Stimulated activated effector memory CD8-positive, alpha-beta T cell treated with anti-CD3 and anti-CD28 coated beads, Interleukin-12 subunit alpha, Interleukin-12 subunit beta, amount 100 ng/mL, for 72 hours (primary cell): Measurements from ENCODE around the gene EXOC6B.

ENCODE experiments used
- ATAC-seq: fragments of 150-1000 bp; cut with Tn5 transposase; 2 replicates; pipeline ENCODE4 v1.10.0; 2021
- DNase-seq, 2 donors: peaks; one replicate each; pipeline ENCODE4 v3.0.0; 2021 to 2022; ENCODE audit warnings: low spot score in 2 of 2
- H3K27ac Mint-ChIP-seq: one replicate; pipeline ENCODE4 v1.8.0; 2022; ENCODE audit warnings: mild to moderate bottlenecking, mixed read lengths
- H3K36me3 Mint-ChIP-seq: one replicate; pipeline ENCODE4 v1.8.0; 2022; ENCODE audit warnings: mild to moderate bottlenecking, mixed read lengths
- H3K4me1 Mint-ChIP-seq: one replicate; pipeline ENCODE4 v1.8.0; 2022; ENCODE audit warnings: mixed read lengths
- H3K4me3 Mint-ChIP-seq: one replicate; pipeline ENCODE4 v1.8.0; 2022; ENCODE audit warnings: mild to moderate bottlenecking, mixed read lengths
- H3K9me3 Mint-ChIP-seq: one replicate; pipeline ENCODE4 v1.8.0; 2022; ENCODE audit warnings: mixed read lengths

The EXOC6B gene

GRCh38 chr2:72745679-72746368 lies 80.0 kb downstream of the EXOC6B start:
- no peak overlapping the region for H3K4me3 Mint-ChIP-seq
- no peaks in the 10 kb centered on the region for H3K36me3 Mint-ChIP-seq
- H3K27ac Mint-ChIP-seq = no peak overlapping the region
- ATAC-seq (no peak), DNase-seq (no peak)
- no peaks in the 10 kb centered on the region for H3K9me3 Mint-ChIP-seq
- H3K4me1 Mint-ChIP-seq = no peaks in the 10 kb centered on the region

- ATAC-seq (no peak), DNase-seq (no peak)
- H3K36me3 Mint-ChIP-seq = no peaks in the 10 kb centered on the region
- H3K27ac Mint-ChIP-seq = no peak overlapping the region
- H3K4me3 Mint-ChIP-seq = no peak overlapping the region
- H3K4me1 Mint-ChIP-seq = no peaks in the 10 kb centered on the region
- H3K9me3 Mint-ChIP-seq = no peaks in the 10 kb centered on the region
These were observed 81.8 kb downstream of the EXOC6B start for GRCh38 chr2:72744049-72744448.

- ATAC-seq (no peak), DNase-seq (no peak)
- no peak overlapping the region for H3K27ac Mint-ChIP-seq
- H3K4me1 Mint-ChIP-seq = no peaks in the 10 kb centered on the region
- no peaks in the 10 kb centered on the region for H3K36me3 Mint-ChIP-seq
- H3K4me3 Mint-ChIP-seq = no peak overlapping the region
- no peaks in the 10 kb centered on the region for H3K9me3 Mint-ChIP-seq
These were observed 82.4 kb downstream of the EXOC6B start for GRCh38 chr2:72743481-72743880.

GRCh38 chr2:72738096-72738495 lies 87.7 kb downstream of the EXOC6B start:
- Mint-ChIP-seq H3K4me3 (no peak overlapping the region), H3K4me1 (no peaks in the 10 kb centered on the region), H3K27ac (no peak overlapping the region), H3K9me3 (no peaks in the 10 kb centered on the region), H3K36me3 (no peaks in the 10 kb centered on the region)
- ATAC-seq (peak; percentile 79), DNase-seq (no peak)

- no peak overlapping the region for H3K4me3 Mint-ChIP-seq
- H3K36me3 Mint-ChIP-seq = no peaks in the 10 kb centered on the region
- ATAC-seq (no peak), DNase-seq (no peak)
- H3K9me3 Mint-ChIP-seq = no peaks in the 10 kb centered on the region
- no peak overlapping the region for H3K27ac Mint-ChIP-seq
- H3K4me1 Mint-ChIP-seq = no peaks in the 10 kb centered on the region
These were observed 91.4 kb downstream of the EXOC6B start for GRCh38 chr2:72734432-72734831.

- H3K27ac Mint-ChIP-seq = no peak overlapping the region
- H3K4me1 Mint-ChIP-seq = no peaks in the 10 kb centered on the region
- no peak for ATAC-seq
- H3K36me3 Mint-ChIP-seq = no peaks in the 10 kb centered on the region
- no peak for DNase-seq
- H3K9me3 Mint-ChIP-seq = no peaks in the 10 kb centered on the region
- H3K4me3 Mint-ChIP-seq = no peak overlapping the region
These were observed 94.7 kb downstream of the EXOC6B start for GRCh38 chr2:72731116-72731515.

- H3K9me3 Mint-ChIP-seq = no peaks in the 10 kb centered on the region
- H3K27ac Mint-ChIP-seq = no peak overlapping the region
- ATAC-seq (no peak), DNase-seq (no peak)
- H3K4me1 Mint-ChIP-seq = no peaks in the 10 kb centered on the region
- H3K4me3 Mint-ChIP-seq = no peak overlapping the region
- no peaks in the 10 kb centered on the region for H3K36me3 Mint-ChIP-seq
These were observed 98.5 kb downstream of the EXOC6B start for GRCh38 chr2:72727356-72727755.

GRCh38 chr2:72723769-72724370 lies 102.0 kb downstream of the EXOC6B start:
- no peak for DNase-seq
- Mint-ChIP-seq H3K9me3 (no peaks in the 10 kb centered on the region), H3K36me3 (no peaks in the 10 kb centered on the region), H3K4me1 (no peaks in the 10 kb centered on the region), H3K4me3 (no peak overlapping the region), H3K27ac (no peak overlapping the region)
- no peak for ATAC-seq

- Mint-ChIP-seq H3K4me1 (no peaks in the 10 kb centered on the region), H3K9me3 (no peaks in the 10 kb centered on the region), H3K36me3 (no peaks in the 10 kb centered on the region), H3K27ac (no peak overlapping the region), H3K4me3 (no peak overlapping the region)
- ATAC-seq (no peak), DNase-seq (no peak)
These were observed 103.3 kb downstream of the EXOC6B start for GRCh38 chr2:72722492-72723070.

GRCh38 chr2:72719416-72719815 lies 106.4 kb downstream of the EXOC6B start:
- H3K4me3 Mint-ChIP-seq = no peak overlapping the region
- no peaks in the 10 kb centered on the region for H3K9me3 Mint-ChIP-seq
- ATAC-seq = no peak
- no peaks in the 10 kb centered on the region for H3K36me3 Mint-ChIP-seq
- H3K27ac Mint-ChIP-seq = no peak overlapping the region
- DNase-seq = no peak
- H3K4me1 Mint-ChIP-seq = no peaks in the 10 kb centered on the region

GRCh38 chr2:72718876-72719275 lies 107.0 kb downstream of the EXOC6B start:
- Mint-ChIP-seq H3K9me3 (no peaks in the 10 kb centered on the region), H3K4me1 (no peaks in the 10 kb centered on the region), H3K4me3 (no peak overlapping the region), H3K27ac (no peak overlapping the region), H3K36me3 (no peaks in the 10 kb centered on the region)
- DNase-seq (no peak), ATAC-seq (no peak)

GRCh38 chr2:72716601-72717000 lies 109.2 kb downstream of the EXOC6B start:
- Mint-ChIP-seq H3K4me1 (no peaks in the 10 kb centered on the region), H3K36me3 (no peaks in the 10 kb centered on the region), H3K4me3 (no peak overlapping the region), H3K9me3 (no peaks in the 10 kb centered on the region), H3K27ac (no peak overlapping the region)
- DNase-seq (no peak), ATAC-seq (no peak)

GRCh38 chr2:72713857-72714256 lies 112.0 kb downstream of the EXOC6B start:
- no peak overlapping the region for H3K27ac Mint-ChIP-seq
- no peak for ATAC-seq
- DNase-seq = no peak
- H3K36me3 Mint-ChIP-seq = no peaks in the 10 kb centered on the region
- no peak overlapping the region for H3K4me3 Mint-ChIP-seq
- H3K9me3 Mint-ChIP-seq = no peaks in the 10 kb centered on the region
- peaks cover 5% of the 10 kb centered on the region for H3K4me1 Mint-ChIP-seq

- Mint-ChIP-seq H3K27ac (no peak overlapping the region), H3K36me3 (no peaks in the 10 kb centered on the region), H3K4me3 (no peak overlapping the region), H3K9me3 (no peaks in the 10 kb centered on the region), H3K4me1 (peaks cover 5% of the 10 kb centered on the region)
- no peak for DNase-seq
- ATAC-seq = no peak
These were observed 112.9 kb downstream of the EXOC6B start for GRCh38 chr2:72712977-72713376.

- H3K9me3 Mint-ChIP-seq = no peaks in the 10 kb centered on the region
- H3K4me3 Mint-ChIP-seq = no peak overlapping the region
- H3K27ac Mint-ChIP-seq = no peak overlapping the region
- DNase-seq = no peak
- no peaks in the 10 kb centered on the region for H3K36me3 Mint-ChIP-seq
- H3K4me1 Mint-ChIP-seq = peaks cover 5% of the 10 kb centered on the region
- no peak for ATAC-seq
These were observed 113.5 kb downstream of the EXOC6B start for GRCh38 chr2:72712304-72712703.

GRCh38 chr2:72710418-72711152 lies 115.2 kb downstream of the EXOC6B start:
- ATAC-seq (no peak), DNase-seq (no peak)
- no peak overlapping the region for H3K27ac Mint-ChIP-seq
- H3K4me3 Mint-ChIP-seq = no peak overlapping the region
- peaks cover 5% of the 10 kb centered on the region for H3K4me1 Mint-ChIP-seq
- no peaks in the 10 kb centered on the region for H3K36me3 Mint-ChIP-seq
- H3K9me3 Mint-ChIP-seq = no peaks in the 10 kb centered on the region
